ENCODE measurements around the gene UNKL. TPM values are rescaled to one million over a fixed set of nuclear protein-coding genes. Genes with fewer than 3 reads are reported as not detected.

UNKL gene
- total and polyA plus RNA-seq, 2 donors (not counting 1 experiment from before 2014, with no cell fraction given): 53.9 to 178 TPM

DNA sequence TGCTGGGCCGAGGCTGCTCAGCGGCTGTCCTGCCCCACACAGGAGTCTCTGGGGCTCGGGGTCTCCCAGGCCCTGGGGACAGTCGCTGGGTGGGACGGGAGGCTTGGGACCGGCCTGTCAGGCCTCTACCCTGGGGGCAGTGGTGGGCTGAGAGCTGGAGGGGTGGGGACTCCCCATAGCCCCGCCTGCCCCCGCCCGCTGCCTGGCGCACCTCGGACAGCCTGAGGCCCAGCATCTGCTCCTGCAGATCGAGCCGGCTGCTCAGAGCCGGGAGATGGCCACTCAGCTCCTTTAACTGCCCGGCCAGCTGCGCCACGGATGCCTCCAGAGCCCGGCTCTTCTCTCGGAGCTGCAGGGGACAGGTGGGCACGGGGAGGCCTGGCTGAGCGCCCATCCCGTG lies 23.1 kb upstream of the UNKL start:
- DNase-seq (no peak), ATAC-seq (ENCODE audit: low read depth) (no peak)
- no peaks in the 10 kb centered on the region for H3K27me3 Mint-ChIP-seq
- Histone ChIP-seq H3K27ac (ENCODE audit: low read length in 2 of 2) (no peak overlapping the region), H3K4me1 (ENCODE audit: control insufficient read depth in 2 of 2, insufficient read depth in 2 of 2, low read length in 2 of 2) (peaks cover 4 to 10% of the 10 kb centered on the region in 2 donors), H3K9ac (ENCODE audit: low read length) (no peak overlapping the region), H3K36me3 (replicated peaks in 1 of 2; ENCODE audit: control extremely low read depth in 1 of 2, control insufficient read depth in 1 of 2, extremely low read depth in 1 of 2, insufficient read depth in 2 of 2, low read length in 1 of 2) (no peaks in the 10 kb centered on the region), H3K4me2 (replicated peaks; ENCODE audit: low read depth, low read length, poor library complexity, severe bottlenecking) (no peak overlapping the region), H4K20me1 (ENCODE audit: control insufficient read depth, insufficient read depth, low read length, poor library complexity, severe bottlenecking) (no peaks in the 10 kb centered on the region), H3K9me3 (ENCODE audit: control extremely low read depth in 1 of 3, control insufficient read depth in 2 of 3, insufficient read depth in 1 of 3, low read length in 2 of 3) (no peaks in the 10 kb centered on the region), H3K79me2 (ENCODE audit: control insufficient read depth, insufficient read depth, low read length) (no peaks in the 10 kb centered on the region), H3K27me3 (replicated peaks in 1 of 4; ENCODE audit: control extremely low read depth in 1 of 4, control insufficient read depth in 3 of 4, insufficient read depth in 4 of 4, low read length in 3 of 4) (no peaks in the 10 kb centered on the region), H3K4me3 (ENCODE audit: control extremely low read depth in 1 of 5, extremely low read depth in 1 of 5, insufficient read depth in 1 of 5, low read depth in 2 of 5, low read length in 4 of 5) (no peak overlapping the region), H2AFZ (ENCODE audit: insufficient read depth, low read depth, low read length, poor library complexity, severe bottlenecking) (no peak overlapping the region)
- TF ChIP-seq CTCF (IDR thresholded peaks at IDR 0.05): no peak
- no peak for TF ChIP-seq EZH2 (IDR thresholded peaks at IDR 0.05; ENCODE audit: borderline replicate concordance, insufficient read depth, low read depth, low read length, poor library complexity, severe bottlenecking)
- H3K4me3 Mint-ChIP-seq: no peak overlapping the region
- 95% methylated on average over 19 of the region's 22 CpGs for WGBS (ENCODE audit: insufficient coverage)
- ChIA-PET POLR2A (no interaction called here), CTCF (no interaction called here)
- no peaks in the 10 kb centered on the region for H3K9me3 Mint-ChIP-seq (ENCODE audit: insufficient read depth)
- H3K4me1 Mint-ChIP-seq: no peaks in the 10 kb centered on the region
- H3K27ac Mint-ChIP-seq: no peak overlapping the region
- intact Hi-C loops (cut with micrococcal nuclease): no loop called here

DNA sequence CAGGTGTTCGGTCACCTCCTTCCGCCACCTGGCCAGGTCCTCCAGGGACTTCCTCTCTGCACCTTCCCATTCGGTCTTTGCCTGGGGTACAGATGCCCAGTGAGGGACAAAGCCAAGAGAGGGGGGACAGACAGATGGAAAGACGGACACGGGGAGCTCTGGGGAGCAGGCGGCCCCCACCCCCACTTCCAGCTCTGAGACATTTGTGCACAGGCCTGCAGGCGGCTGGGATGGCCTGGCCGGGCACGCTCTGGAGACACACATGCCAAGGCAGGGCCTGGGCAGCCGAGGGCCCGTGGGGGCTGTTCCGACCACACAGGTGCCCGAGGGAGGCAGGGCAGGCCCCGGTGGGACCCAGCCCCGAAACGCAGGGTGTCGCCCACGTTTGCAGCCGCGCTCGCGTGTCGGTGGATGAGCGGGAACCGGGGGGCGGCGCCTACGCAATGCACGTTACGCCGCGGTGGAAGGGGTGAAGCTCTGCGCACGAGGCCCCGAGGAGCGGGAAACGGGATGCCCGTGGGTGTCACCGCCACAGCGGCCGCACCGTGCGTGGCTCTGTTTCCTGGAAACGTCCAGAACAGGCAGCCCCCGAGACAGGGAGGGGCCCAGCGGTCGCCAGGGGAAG lies 22.3 kb upstream of the UNKL start:
- Mint-ChIP-seq H3K27ac (no peak overlapping the region), H3K4me3 (no peak overlapping the region), H3K27me3 (no peaks in the 10 kb centered on the region), H3K4me1 (peaks cover 4% of the 10 kb centered on the region), H3K9me3 (ENCODE audit: insufficient read depth) (no peaks in the 10 kb centered on the region)
- Histone ChIP-seq H3K4me2 (replicated peaks; ENCODE audit: low read depth, low read length, poor library complexity, severe bottlenecking) (no peak overlapping the region), H3K4me3 (ENCODE audit: control extremely low read depth in 1 of 5, extremely low read depth in 1 of 5, insufficient read depth in 1 of 5, low read depth in 2 of 5, low read length in 4 of 5) (no peak overlapping the region), H3K27me3 (replicated peaks in 1 of 4; ENCODE audit: control extremely low read depth in 1 of 4, control insufficient read depth in 3 of 4, insufficient read depth in 4 of 4, low read length in 3 of 4) (no peaks in the 10 kb centered on the region), H4K20me1 (ENCODE audit: control insufficient read depth, insufficient read depth, low read length, poor library complexity, severe bottlenecking) (no peaks in the 10 kb centered on the region), H3K9me3 (ENCODE audit: control extremely low read depth in 1 of 3, control insufficient read depth in 2 of 3, insufficient read depth in 1 of 3, low read length in 2 of 3) (no peaks in the 10 kb centered on the region), H3K4me1 (ENCODE audit: control insufficient read depth in 2 of 2, insufficient read depth in 2 of 2, low read length in 2 of 2) (peaks cover 8 to 18% of the 10 kb centered on the region in 2 donors), H3K36me3 (replicated peaks in 1 of 2; ENCODE audit: control extremely low read depth in 1 of 2, control insufficient read depth in 1 of 2, extremely low read depth in 1 of 2, insufficient read depth in 2 of 2, low read length in 1 of 2) (no peaks in the 10 kb centered on the region), H3K9ac (ENCODE audit: low read length) (no peak overlapping the region), H3K27ac (ENCODE audit: low read length in 2 of 2) (no peak overlapping the region), H2AFZ (ENCODE audit: insufficient read depth, low read depth, low read length, poor library complexity, severe bottlenecking) (no peak overlapping the region), H3K79me2 (ENCODE audit: control insufficient read depth, insufficient read depth, low read length) (no peaks in the 10 kb centered on the region)
- ATAC-seq (ENCODE audit: low read depth) (no peak), DNase-seq (no peak)
- intact Hi-C loops (cut with micrococcal nuclease): no loop called here
- WGBS (ENCODE audit: insufficient coverage): 94% methylated on average over 47 of the region's 47 CpGs
- POLR2A ChIA-PET: no interaction called here
- TF ChIP-seq EZH2 (IDR thresholded peaks at IDR 0.05; ENCODE audit: borderline replicate concordance, insufficient read depth, low read depth, low read length, poor library complexity, severe bottlenecking) (no peak), CTCF (IDR thresholded peaks at IDR 0.05) (no peak)
- CTCF ChIA-PET: no interaction called here

All from B cell (primary cell).